ENCODE measurements around the gene TRAF3IP1. TPM values are rescaled to one million over a fixed set of nuclear protein-coding genes. Genes with fewer than 3 reads are reported as not detected.

The TRAF3IP1 gene
- total and polyA plus RNA-seq, 2 of the 13 experiments (the other 11 are each of a cell fraction or from before 2014, with no cell fraction given): 4.1 to 12.9 TPM

GRCh38 chr2:238415036-238415764 is 94.9 kb downstream of the TRAF3IP1 start:
- 84% methylated on average over 7 of the region's 12 CpGs for WGBS (ENCODE audit: low lambda C conversion rate)
- TF ChIP-seq SKIL (CRISPR knock-in tag; IDR thresholded peaks at IDR 0.05; ENCODE audit: borderline replicate concordance) (0 out of 2 replicates have a peak, but pooled peaks have one; percentile 44), ZNF276 (CRISPR knock-in tag; IDR thresholded peaks at IDR 0.05; ENCODE audit: low read depth) (no peak), SP4 (CRISPR knock-in tag; IDR thresholded peaks at IDR 0.05) (no peak), ZBTB40 (IDR thresholded peaks at IDR 0.05) (no peak), ZBTB40 (CRISPR knock-in tag; IDR thresholded peaks at IDR 0.05) (no peak), ZNF24 (IDR thresholded peaks at IDR 0.05) (no peak), SMAD1 (CRISPR knock-in tag; IDR thresholded peaks at IDR 0.05; ENCODE audit: borderline replicate concordance, low read depth) (no peak)

More at GRCh38 chr2:238415036-238415764, 94.9 kb downstream of the TRAF3IP1 start:
- ATAC-seq (peak; percentile 88), DNase-seq (ENCODE audit: low spot score) (no peak), FAIRE-seq (no peak)
- Histone ChIP-seq H3K79me2 (ENCODE audit: insufficient read depth, low read length) (no peaks in the 10 kb centered on the region), H4K20me1 (ENCODE audit: insufficient read depth, low read length) (no peaks in the 10 kb centered on the region), H3K27me3 (ENCODE audit: control insufficient read depth in 1 of 2, insufficient read depth in 2 of 2, low read length in 2 of 2) (no peaks in the 10 kb centered on the region), H3K9ac (ENCODE audit: insufficient read depth, low read depth, low read length) (no peak overlapping the region), H2AFZ (ENCODE audit: low read length) (no peak overlapping the region), H3K27ac (ENCODE audit: extremely low read length, insufficient read depth, low read length) (no peak overlapping the region), H3K4me1 (ENCODE audit: insufficient read depth, low read length) (peaks cover 6% of the 10 kb centered on the region), H3K9me3 (ENCODE audit: low read length) (no peaks in the 10 kb centered on the region), H3K4me3 (replicated peaks in 1 of 3; ENCODE audit: insufficient read depth in 1 of 3, low read depth in 2 of 3, low read length in 3 of 3) (no peak overlapping the region), H3K36me3 (replicated peaks in 1 of 2; ENCODE audit: control insufficient read depth in 1 of 2, insufficient read depth in 2 of 2, low read length in 2 of 2) (no peaks in the 10 kb centered on the region), H3K4me2 (ENCODE audit: low read depth, low read length) (no peak overlapping the region)
- intact Hi-C loops (cut with micrococcal nuclease; ENCODE audit: unreplicated experiment): no loop called here
- CTCF ChIA-PET (ENCODE audit: low intra/inter-chr PET ratio, low total read pairs): no interaction called here
- in situ Hi-C loops (cut with HindIII; ENCODE audit: extremely low pct_ligation_motif_present, low pct_unique_long_range_greater_than_20kb): no loop called here
- POLR2A ChIA-PET: no interaction called here
- BruUV-seq (replicated peaks): no TSS peak
